Glutamatergic neuron (in vitro differentiated cells): Measurements from ENCODE around the gene JAK1. TPM values are rescaled to one million over a fixed set of nuclear protein-coding genes. Genes with fewer than 3 reads are reported as not detected.

Source experiments
- DNase-seq: peaks from one replicate; pipeline ENCODE4 v3.0.0; 2022
- H3K27ac Mint-ChIP-seq: one replicate; pipeline ENCODE4 v1.8.0; 2020; ENCODE audit warnings: mild to moderate bottlenecking, mixed read lengths, inconsistent platforms; ENCODE audit not compliant: unreplicated experiment
- H3K27me3 Mint-ChIP-seq: one replicate; pipeline ENCODE4 v1.8.0; 2020; ENCODE audit warnings: mild to moderate bottlenecking, moderate library complexity, mixed read lengths, inconsistent platforms; ENCODE audit not compliant: unreplicated experiment
- H3K36me3 Mint-ChIP-seq: one replicate; pipeline ENCODE4 v1.8.0; 2020; ENCODE audit warnings: mild to moderate bottlenecking, mixed read lengths, inconsistent platforms; ENCODE audit not compliant: unreplicated experiment
- H3K4me1 Mint-ChIP-seq: one replicate; pipeline ENCODE4 v1.8.0; 2020; ENCODE audit warnings: mild to moderate bottlenecking, low read depth, mixed read lengths, inconsistent platforms; ENCODE audit not compliant: unreplicated experiment
- H3K4me3 Mint-ChIP-seq: one replicate; pipeline ENCODE4 v1.8.0; 2020; ENCODE audit warnings: mild to moderate bottlenecking, mixed read lengths, inconsistent platforms; ENCODE audit not compliant: unreplicated experiment
- H3K9me3 Mint-ChIP-seq: one replicate; pipeline ENCODE4 v1.8.0; 2020; ENCODE audit warnings: mild to moderate bottlenecking, moderate library complexity, mixed read lengths, inconsistent platforms; ENCODE audit not compliant: unreplicated experiment
- CTCF ChIP-seq: fragments of 200-600 bp; sonication (generic); IDR thresholded peaks from one replicate; pipeline ENCODE4 v1.5.0; 2021; ENCODE audit not compliant: partially characterized antibody, unreplicated experiment
- total RNA-seq: library from RNA; stranded (reverse); fragmentation: NEBNext Ultra II Directional; extraction: Animal tissue kit (Norgen Biotek cat#: 25700); gene quantifications from one replicate; pipeline ENCODE4 v1.2.1, GENCODE V29; 2021; ENCODE audit not compliant: unreplicated experiment

JAK1 gene
- total RNA-seq, 1 donor from 2014 or later, result 16.9 TPM

GRCh38 chr1:64836802-64837201, 129.5 kb downstream of the JAK1 start:
- no peaks in the 10 kb centered on the region for H3K36me3 Mint-ChIP-seq
- no peak overlapping the region for H3K4me3 Mint-ChIP-seq
- peaks cover 3% of the 10 kb centered on the region for H3K4me1 Mint-ChIP-seq
- DNase-seq, result no peak
- H3K27me3 Mint-ChIP-seq, result no peaks in the 10 kb centered on the region
- TF ChIP-seq CTCF, result no peak
- H3K27ac Mint-ChIP-seq, result no peak overlapping the region
- H3K9me3 Mint-ChIP-seq, result no peaks in the 10 kb centered on the region

GRCh38 chr1:64834734-64835133, 131.6 kb downstream of the JAK1 start:
- no peak overlapping the region for H3K27ac Mint-ChIP-seq
- H3K4me3 Mint-ChIP-seq, result no peak overlapping the region
- no peak for TF ChIP-seq CTCF
- no peaks in the 10 kb centered on the region for H3K9me3 Mint-ChIP-seq
- no peaks in the 10 kb centered on the region for H3K36me3 Mint-ChIP-seq
- no peak for DNase-seq
- no peaks in the 10 kb centered on the region for H3K27me3 Mint-ChIP-seq
- peaks cover 2% of the 10 kb centered on the region for H3K4me1 Mint-ChIP-seq

GRCh38 chr1:64830030-64830651, 136.2 kb downstream of the JAK1 start:
- TF ChIP-seq CTCF, result no peak
- H3K27ac Mint-ChIP-seq, result no peak overlapping the region
- no peak overlapping the region for H3K4me3 Mint-ChIP-seq
- peaks cover 3% of the 10 kb centered on the region for H3K4me1 Mint-ChIP-seq
- H3K9me3 Mint-ChIP-seq, result peaks cover 1% of the 10 kb centered on the region
- DNase-seq, result no peak
- no peaks in the 10 kb centered on the region for H3K27me3 Mint-ChIP-seq
- no peaks in the 10 kb centered on the region for H3K36me3 Mint-ChIP-seq

- no peak for TF ChIP-seq CTCF
- H3K36me3 Mint-ChIP-seq, result no peaks in the 10 kb centered on the region
- H3K9me3 Mint-ChIP-seq, result peaks cover 1% of the 10 kb centered on the region
- no peak overlapping the region for H3K4me3 Mint-ChIP-seq
- DNase-seq, result no peak
- H3K27me3 Mint-ChIP-seq, result no peaks in the 10 kb centered on the region
- H3K27ac Mint-ChIP-seq, result peak overlapping the region; percentile 21
- H3K4me1 Mint-ChIP-seq, result peaks cover 3% of the 10 kb centered on the region
Measured at GRCh38 chr1:64829411-64830029, 136.8 kb downstream of the JAK1 start.

GRCh38 chr1:64828829-64829228, 137.5 kb downstream of the JAK1 start:
- TF ChIP-seq CTCF, result no peak
- peaks cover 6% of the 10 kb centered on the region for H3K4me1 Mint-ChIP-seq
- H3K4me3 Mint-ChIP-seq, result no peak overlapping the region
- H3K27me3 Mint-ChIP-seq, result peaks cover 2% of the 10 kb centered on the region
- no peak overlapping the region for H3K27ac Mint-ChIP-seq
- H3K9me3 Mint-ChIP-seq, result peaks cover 1% of the 10 kb centered on the region
- DNase-seq, result no peak
- H3K36me3 Mint-ChIP-seq, result no peaks in the 10 kb centered on the region
